GM21723 (cell line): Measurements from ENCODE around the gene ERBB4.
"Not testable (repeated sequence)": the region's sequence is repeated elsewhere in the genome, so short reads cannot be mapped to it uniquely, and the experiment has no call there.

Experiments used
- ATAC-seq: cut with Tn5 transposase; IDR thresholded peaks from one replicate; pipeline ENCODE4 v1.9.1; 2021; ENCODE audit warnings: mild to moderate bottlenecking, moderate library complexity; ENCODE audit not compliant: unreplicated experiment

ERBB4 gene

GRCh38 chr2:211762479-211762878 lies 776.1 kb downstream of the ERBB4 start:
- no peak for ATAC-seq

GRCh38 chr2:211760103-211760502 lies 778.5 kb downstream of the ERBB4 start:
- no peak for ATAC-seq

- ATAC-seq: no peak
Observed at GRCh38 chr2:211756266-211756665, 782.3 kb downstream of the ERBB4 start.

- ATAC-seq: no peak
Observed at GRCh38 chr2:211755187-211755586, 783.4 kb downstream of the ERBB4 start.

- no peak for ATAC-seq
Observed at GRCh38 chr2:211751848-211752247, 786.8 kb downstream of the ERBB4 start.

GRCh38 chr2:211748339-211748738 lies 790.3 kb downstream of the ERBB4 start:
- no peak for ATAC-seq

- ATAC-seq: peak; percentile 93
Observed at GRCh38 chr2:211745295-211746097, 793.1 kb downstream of the ERBB4 start.

GRCh38 chr2:211744379-211744778 lies 794.2 kb downstream of the ERBB4 start:
- no peak for ATAC-seq

GRCh38 chr2:211741966-211742365 lies 796.6 kb downstream of the ERBB4 start:
- ATAC-seq: no peak

GRCh38 chr2:211737282-211737681 lies 801.3 kb downstream of the ERBB4 start:
- no peak for ATAC-seq

- ATAC-seq: no peak
Observed at GRCh38 chr2:211730215-211730614, 808.4 kb downstream of the ERBB4 start.

GRCh38 chr2:211729433-211729832 lies 809.2 kb downstream of the ERBB4 start:
- no peak for ATAC-seq

GRCh38 chr2:211724933-211725332 lies 813.7 kb downstream of the ERBB4 start:
- ATAC-seq: no peak

- no peak for ATAC-seq
Observed at GRCh38 chr2:211723398-211723797, 815.2 kb downstream of the ERBB4 start.

- ATAC-seq: no peak
Observed at GRCh38 chr2:211722928-211723327, 815.7 kb downstream of the ERBB4 start.

GRCh38 chr2:211721874-211722273 lies 816.7 kb downstream of the ERBB4 start:
- not testable (repeated sequence) for ATAC-seq

GRCh38 chr2:211709389-211709788 lies 829.2 kb downstream of the ERBB4 start:
- no peak for ATAC-seq

GRCh38 chr2:211692689-211693088 lies 845.9 kb downstream of the ERBB4 start:
- no peak for ATAC-seq

- ATAC-seq: no peak
Observed at GRCh38 chr2:211690736-211691135, 847.9 kb downstream of the ERBB4 start.

- ATAC-seq: no peak
Observed at GRCh38 chr2:211688196-211688595, 850.4 kb downstream of the ERBB4 start.

GRCh38 chr2:211674715-211675114 lies 863.9 kb downstream of the ERBB4 start:
- ATAC-seq: no peak

GRCh38 chr2:211673133-211673905 lies 865.3 kb downstream of the ERBB4 start:
- ATAC-seq: no peak
